ENCODE data around the gene VAMP5. TPM values are rescaled to one million over a fixed set of nuclear protein-coding genes. Genes with fewer than 3 reads are reported as not detected.

VAMP5 gene
- total RNA-seq, 3 donors from 2014 or later: 7.3 to 12.1 (median 9.3) TPM

DNA sequence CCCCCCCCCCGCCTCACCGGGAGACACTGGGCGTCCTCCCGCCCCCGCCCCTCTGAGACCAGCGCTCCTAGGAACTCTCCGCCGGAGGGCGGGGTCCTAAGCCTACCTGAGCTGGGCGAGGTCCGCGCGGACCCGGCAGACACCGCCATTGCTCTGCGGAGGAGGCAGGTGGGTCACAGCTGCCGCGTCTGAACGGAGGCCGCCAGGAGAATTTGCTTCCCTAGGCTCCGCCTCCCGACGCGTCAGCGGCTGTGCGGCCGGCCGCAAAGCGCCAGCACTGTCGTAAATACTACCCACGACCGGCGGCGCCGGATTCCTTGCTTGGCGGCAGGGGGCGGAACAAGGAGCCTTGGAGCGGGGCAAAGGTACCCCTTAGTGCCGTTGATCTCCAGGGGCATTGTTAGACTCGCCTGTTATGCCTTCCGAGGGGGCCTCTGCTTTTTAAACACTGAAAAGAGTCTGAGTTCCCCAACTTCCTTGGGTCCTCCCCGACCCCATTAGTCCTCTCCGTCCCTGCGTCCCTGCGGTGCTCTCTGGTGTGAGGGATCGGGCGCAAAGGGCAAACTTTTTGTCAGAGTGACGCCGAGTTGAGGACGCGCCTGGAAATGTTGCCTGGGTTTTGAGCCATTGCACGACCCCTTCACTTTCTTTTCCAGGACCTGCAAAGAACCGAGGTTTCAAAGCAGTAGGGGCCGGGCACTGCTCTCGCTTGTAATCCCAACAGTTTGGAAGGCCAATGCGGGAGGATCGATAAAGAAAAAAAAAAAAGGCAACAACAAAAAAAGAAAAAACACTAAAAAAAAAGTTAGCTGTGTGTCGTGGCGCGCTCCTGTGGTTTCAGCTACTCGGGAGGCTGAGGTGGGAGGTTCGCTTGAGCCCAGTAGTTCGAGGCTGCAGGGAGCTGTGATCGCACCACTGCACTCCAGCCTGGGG is 22.7 kb upstream of the VAMP5 start, which contains the start of gene GGCX:
GGCX (minus strand) TSS at position 214 of the 933 bp plus-strand sequence; CDS start at position 149, 65 bp downstream.
- Mint-ChIP-seq H3K4me3 (peak within 1 kb of the TSS; percentile 97), H3K36me3 (ENCODE audit: insufficient read depth) (peaks cover 8% of the 10 kb centered on the region), H3K4me1 (ENCODE audit: low read depth) (peaks cover 26% of the 10 kb centered on the region), H3K27me3 (ENCODE audit: low read depth) (no peaks in the 10 kb centered on the region), H3K9me3 (no peaks in the 10 kb centered on the region)
- peak; percentile 96 for ATAC-seq
- peak; percentile 93 for DNase-seq

DNA sequence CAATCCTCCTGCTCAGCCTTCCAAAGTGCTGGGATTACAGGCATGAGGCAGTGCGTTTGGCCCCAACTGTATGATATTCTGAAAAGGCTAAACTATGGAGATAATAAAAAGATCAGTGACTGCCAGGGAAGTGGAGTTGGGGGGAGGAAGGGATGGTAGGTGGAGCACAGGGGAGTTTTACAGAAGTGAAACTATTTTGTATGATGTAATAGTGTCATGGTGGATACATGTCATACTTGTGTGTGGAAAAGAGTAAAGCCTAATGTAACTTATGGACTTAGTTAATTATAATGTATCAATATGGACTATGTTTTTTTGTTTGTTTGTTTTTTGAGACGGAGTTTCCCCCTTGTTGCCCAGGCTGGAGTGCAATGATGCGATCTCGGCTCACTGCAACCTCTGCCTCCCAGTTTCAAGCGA is 20.1 kb upstream of the VAMP5 start:
- Mint-ChIP-seq H3K36me3 (ENCODE audit: insufficient read depth) (no peaks in the 10 kb centered on the region), H3K27me3 (ENCODE audit: low read depth) (no peaks in the 10 kb centered on the region), H3K4me3 (no peak overlapping the region), H3K9me3 (no peaks in the 10 kb centered on the region), H3K4me1 (ENCODE audit: low read depth) (peaks cover 25% of the 10 kb centered on the region)
- DNase-seq: no peak
- no peak for ATAC-seq

DNA sequence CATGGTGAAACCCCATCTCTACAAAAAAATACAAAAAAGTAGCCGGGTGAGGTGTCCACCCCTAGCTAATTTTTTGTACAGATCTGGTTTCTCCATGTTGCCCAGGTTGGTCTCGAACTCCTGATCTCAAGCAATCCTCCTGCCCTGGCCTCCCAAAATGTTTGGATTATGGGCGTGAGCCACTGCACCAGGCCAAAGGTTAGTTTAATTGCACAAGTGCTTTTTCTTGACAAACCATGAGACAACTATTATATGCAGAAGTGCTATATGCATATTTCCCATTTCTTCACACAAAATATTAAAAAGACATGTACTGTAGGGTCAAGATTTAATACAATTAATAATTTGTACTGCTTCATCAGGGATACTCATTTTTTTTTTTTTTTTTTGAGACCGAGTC is 18.0 kb upstream of the VAMP5 start:
- Mint-ChIP-seq H3K27me3 (ENCODE audit: low read depth) (no peaks in the 10 kb centered on the region), H3K36me3 (ENCODE audit: insufficient read depth) (no peaks in the 10 kb centered on the region), H3K4me3 (no peak overlapping the region), H3K9me3 (no peaks in the 10 kb centered on the region), H3K4me1 (ENCODE audit: low read depth) (peaks cover 9% of the 10 kb centered on the region)
- DNase-seq (no peak), ATAC-seq (no peak)

DNA sequence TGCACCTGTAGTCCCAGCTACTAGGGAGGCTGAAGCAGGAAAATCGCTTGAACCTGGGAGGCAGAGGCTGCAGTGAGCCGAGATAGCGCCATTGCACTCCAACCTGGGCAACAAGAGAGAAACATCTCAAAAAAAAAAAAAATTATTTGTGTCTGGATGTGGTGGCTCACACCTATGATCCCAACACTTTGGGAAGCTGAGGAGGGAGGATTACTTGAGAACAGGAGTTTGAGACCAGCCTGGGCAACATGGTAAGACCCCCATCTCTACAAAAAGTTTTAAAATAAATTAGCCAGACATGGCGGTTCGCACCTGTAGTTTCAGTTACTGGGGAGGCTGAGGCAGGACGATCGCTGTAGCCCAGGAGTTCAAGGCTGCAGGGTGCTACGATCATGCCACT is 8.5 kb upstream of the VAMP5 start:
- no peak for ATAC-seq
- Mint-ChIP-seq H3K27me3 (ENCODE audit: low read depth) (no peaks in the 10 kb centered on the region), H3K9me3 (no peaks in the 10 kb centered on the region), H3K4me1 (ENCODE audit: low read depth) (peaks cover 24% of the 10 kb centered on the region), H3K4me3 (no peak overlapping the region), H3K36me3 (ENCODE audit: insufficient read depth) (no peaks in the 10 kb centered on the region)
- no peak for DNase-seq

DNA sequence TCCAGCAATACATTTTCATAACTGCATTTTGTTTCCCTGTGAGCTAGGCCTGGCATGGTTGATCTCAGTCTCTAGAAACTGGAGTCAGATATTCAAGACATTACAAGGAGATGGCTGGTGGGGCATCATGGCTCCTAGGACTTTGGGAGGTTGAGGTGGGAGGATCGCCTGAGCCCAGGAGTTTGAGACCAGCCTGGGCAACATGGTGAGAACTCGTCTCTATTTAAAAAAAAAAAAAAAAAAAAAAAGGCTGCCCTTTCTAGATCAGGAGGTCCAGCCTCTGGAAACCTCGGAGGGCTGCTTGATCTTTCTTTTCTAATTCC is 7.2 kb upstream of the VAMP5 start:
- Mint-ChIP-seq H3K4me3 (peak overlapping the region; percentile 94), H3K9me3 (no peaks in the 10 kb centered on the region), H3K4me1 (ENCODE audit: low read depth) (peaks cover 28% of the 10 kb centered on the region), H3K27me3 (ENCODE audit: low read depth) (no peaks in the 10 kb centered on the region), H3K36me3 (ENCODE audit: insufficient read depth) (peaks cover 7% of the 10 kb centered on the region)
- ATAC-seq (no peak), DNase-seq (no peak)

DNA sequence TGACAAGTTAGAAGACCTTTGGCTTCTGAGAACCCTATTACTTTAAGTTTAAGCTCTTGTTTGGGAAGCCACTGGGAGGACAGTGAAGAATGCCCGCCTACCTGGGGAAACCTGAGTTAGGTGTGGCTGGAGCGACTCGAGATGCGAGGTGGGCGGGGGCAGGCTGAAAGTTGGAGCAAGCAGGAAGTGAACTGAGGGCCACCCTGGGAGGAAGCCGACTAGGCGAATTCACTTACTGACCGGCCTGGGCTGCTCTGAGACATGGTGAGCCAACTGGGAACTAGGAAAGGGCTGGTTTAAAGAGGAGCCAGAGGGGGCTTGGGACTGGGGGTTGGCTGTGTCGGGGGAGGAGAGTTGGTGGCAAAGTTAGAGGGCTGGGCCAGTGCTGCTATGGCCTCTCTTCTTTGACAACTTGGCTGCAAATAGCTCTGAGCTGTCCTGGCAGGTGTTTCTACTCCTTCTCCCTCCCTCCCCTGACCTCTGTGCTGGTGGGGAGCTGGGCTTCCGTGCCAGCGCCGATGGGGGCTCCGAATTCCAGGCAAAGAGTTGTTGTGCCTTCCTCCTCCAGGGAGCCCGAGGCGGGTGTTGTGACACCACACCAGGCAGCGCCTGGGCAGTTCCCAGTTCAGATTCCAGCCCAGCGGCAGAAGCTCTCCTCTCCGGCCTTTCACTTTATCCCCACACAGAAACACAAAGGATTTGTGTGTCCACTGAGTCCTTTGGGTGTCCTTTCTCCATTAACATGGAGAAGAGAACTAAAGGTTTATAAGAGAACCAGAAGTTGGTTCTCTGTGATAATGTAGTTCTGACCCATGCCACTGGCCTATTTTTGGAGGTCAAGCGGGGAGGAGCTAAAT is 6.6 kb upstream of the VAMP5 start, which contains the start of gene VAMP8:
VAMP8 (plus strand) TSS at position 201 of the 857 bp plus-strand sequence; CDS start at position 262, 61 bp downstream.
- DNase-seq: peak; percentile 51
- H3K36me3 Mint-ChIP-seq (ENCODE audit: insufficient read depth): peaks cover 12% of the 10 kb centered on the region

DNA sequence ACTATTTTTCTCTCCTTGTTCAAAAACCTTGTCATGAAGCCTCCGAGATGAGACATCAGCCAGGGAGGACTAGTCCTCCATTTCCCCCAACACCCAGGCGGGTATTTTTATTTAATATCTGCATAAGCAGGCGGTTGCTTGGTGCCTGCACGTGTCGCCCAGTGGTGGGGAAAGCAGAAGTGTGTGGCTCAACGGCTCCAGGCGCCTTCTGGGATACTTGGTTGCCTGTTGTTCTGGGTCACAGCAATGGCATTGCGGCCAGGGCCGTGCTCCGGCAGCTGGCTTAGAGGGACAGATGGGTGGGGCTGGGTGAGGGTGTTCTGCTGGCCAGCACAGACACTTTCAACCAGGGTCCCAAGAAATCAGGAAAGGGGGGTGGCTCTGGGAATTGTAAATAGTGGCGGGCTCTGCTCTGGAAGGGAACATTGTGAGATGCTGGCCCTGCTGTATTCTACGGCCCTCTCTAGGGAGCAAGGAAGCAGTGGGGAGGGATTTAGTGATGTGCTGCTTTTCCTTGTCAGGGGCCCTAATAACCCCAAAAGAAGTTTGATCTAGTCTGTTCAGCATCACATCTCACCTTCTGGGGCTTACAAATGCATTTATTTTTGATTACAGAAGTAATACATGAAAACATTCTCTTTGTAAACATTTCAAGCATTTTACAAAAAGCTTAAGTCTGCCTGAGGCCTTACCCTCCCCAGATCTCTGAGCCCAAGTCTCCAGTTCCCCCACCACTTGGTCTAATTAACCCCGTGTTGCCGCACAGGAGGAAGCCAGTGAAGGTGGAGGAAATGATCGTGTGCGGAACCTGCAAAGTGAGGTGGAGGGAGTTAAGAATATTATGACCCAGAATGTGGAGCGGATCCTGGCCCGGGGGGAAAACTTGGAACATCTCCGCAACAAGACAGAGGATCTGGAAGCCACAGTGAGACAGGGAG is 5.7 kb upstream of the VAMP5 start:
- DNase-seq: no peak
- peak overlapping the region; percentile 94 for H3K4me3 Mint-ChIP-seq
- H3K27me3 Mint-ChIP-seq (ENCODE audit: low read depth): no peaks in the 10 kb centered on the region
- peak; percentile 54 to 57 for ATAC-seq
- H3K9me3 Mint-ChIP-seq: no peaks in the 10 kb centered on the region
- H3K36me3 Mint-ChIP-seq (ENCODE audit: insufficient read depth): peaks cover 12% of the 10 kb centered on the region
- peaks cover 37% of the 10 kb centered on the region for H3K4me1 Mint-ChIP-seq (ENCODE audit: low read depth)

More for the DNA sequence above, 6.6 kb upstream of the VAMP5 start, which contains the start of gene VAMP8:
- Mint-ChIP-seq H3K4me1 (ENCODE audit: low read depth) (peaks cover 32% of the 10 kb centered on the region), H3K4me3 (peak within 1 kb of the TSS; percentile 94), H3K9me3 (no peaks in the 10 kb centered on the region), H3K27me3 (ENCODE audit: low read depth) (no peaks in the 10 kb centered on the region)
- ATAC-seq: peak; percentile 77 to 79

DNA sequence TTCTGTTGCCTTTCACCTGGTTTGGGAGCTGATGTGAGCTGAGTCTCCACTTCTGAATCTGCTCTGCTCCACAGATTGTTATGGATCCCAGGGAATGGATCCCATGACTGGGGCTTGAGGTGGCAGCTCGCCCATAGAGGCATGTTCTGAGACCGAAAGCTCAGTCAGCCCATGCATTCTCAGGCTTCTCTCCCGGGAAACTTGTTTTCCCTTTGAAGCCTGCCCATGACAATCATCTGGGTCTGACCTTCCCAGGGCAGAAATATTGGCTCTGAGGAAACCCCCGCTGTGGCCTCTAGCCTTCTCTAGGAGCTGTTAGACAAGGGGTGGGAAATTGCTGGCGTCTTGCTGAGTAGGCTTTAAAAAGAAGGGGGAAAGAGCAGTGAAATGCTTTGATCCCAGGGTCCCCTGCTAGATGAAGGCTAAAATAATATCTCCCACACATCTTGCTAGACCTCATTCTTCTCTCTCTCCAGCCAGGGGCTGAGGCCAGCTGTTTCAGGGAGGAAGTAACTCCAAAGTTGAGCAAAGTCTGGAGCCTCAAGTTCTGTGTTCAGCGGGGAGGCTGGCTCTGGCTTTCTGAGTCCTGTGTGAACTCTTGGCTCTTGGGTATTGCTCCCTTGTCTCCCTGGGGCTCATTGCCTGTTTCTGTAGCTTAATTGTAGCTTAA is 4.8 kb upstream of the VAMP5 start:
- ATAC-seq (no peak), DNase-seq (no peak)
- Mint-ChIP-seq H3K4me1 (ENCODE audit: low read depth) (peaks cover 43% of the 10 kb centered on the region), H3K27me3 (ENCODE audit: low read depth) (no peaks in the 10 kb centered on the region), H3K4me3 (peak overlapping the region; percentile 94), H3K36me3 (ENCODE audit: insufficient read depth) (peaks cover 12% of the 10 kb centered on the region), H3K9me3 (no peaks in the 10 kb centered on the region)

DNA sequence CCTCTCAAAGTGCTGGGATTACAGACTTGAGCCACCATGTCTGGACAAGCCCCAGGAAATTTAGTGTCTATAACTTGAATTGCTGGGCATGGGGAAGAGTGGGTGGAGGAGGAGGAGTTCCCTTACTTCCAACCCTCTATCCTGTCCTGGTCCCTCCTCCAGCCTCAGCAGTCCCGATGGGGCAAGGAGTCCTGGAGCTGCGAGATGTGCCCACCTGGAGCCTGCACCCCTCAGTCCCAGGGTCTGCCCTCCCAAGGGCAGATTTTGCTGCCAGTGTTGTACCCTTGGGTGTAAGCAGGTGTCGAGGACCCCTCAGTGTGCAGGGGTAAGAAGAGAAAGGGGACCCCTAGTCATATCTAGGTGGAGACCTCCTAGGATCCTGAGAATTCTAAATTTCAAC is 4.0 kb upstream of the VAMP5 start:
- H3K4me3 Mint-ChIP-seq: no peak overlapping the region
- no peaks in the 10 kb centered on the region for H3K27me3 Mint-ChIP-seq (ENCODE audit: low read depth)
- peaks cover 48% of the 10 kb centered on the region for H3K4me1 Mint-ChIP-seq (ENCODE audit: low read depth)
- H3K9me3 Mint-ChIP-seq: no peaks in the 10 kb centered on the region
- no peak for DNase-seq
- ATAC-seq: no peak
- peaks cover 12% of the 10 kb centered on the region for H3K36me3 Mint-ChIP-seq (ENCODE audit: insufficient read depth)

DNA sequence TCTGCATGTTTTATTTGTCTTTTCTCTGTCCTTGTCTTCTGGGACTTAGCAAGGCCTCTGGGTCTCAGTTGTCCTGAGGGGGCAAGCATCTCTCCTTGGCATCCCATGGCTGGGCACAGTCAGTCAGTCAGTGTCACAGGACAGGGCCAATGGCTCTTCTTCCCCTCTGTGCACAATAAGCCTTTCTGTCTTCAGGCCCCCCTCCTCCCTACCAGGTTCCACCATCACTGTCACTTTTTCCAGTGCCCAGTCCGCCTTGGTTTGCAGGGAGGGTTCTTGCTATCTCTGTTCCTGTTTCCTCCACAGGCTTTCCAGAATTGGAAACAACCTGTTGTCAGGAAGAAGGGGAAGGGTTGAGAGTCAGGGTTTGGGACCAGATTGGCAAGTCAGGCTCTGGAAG is 1.7 kb upstream of the VAMP5 start:
- ATAC-seq: no peak
- peak overlapping the region; percentile 24 for H3K4me3 Mint-ChIP-seq

DNA sequence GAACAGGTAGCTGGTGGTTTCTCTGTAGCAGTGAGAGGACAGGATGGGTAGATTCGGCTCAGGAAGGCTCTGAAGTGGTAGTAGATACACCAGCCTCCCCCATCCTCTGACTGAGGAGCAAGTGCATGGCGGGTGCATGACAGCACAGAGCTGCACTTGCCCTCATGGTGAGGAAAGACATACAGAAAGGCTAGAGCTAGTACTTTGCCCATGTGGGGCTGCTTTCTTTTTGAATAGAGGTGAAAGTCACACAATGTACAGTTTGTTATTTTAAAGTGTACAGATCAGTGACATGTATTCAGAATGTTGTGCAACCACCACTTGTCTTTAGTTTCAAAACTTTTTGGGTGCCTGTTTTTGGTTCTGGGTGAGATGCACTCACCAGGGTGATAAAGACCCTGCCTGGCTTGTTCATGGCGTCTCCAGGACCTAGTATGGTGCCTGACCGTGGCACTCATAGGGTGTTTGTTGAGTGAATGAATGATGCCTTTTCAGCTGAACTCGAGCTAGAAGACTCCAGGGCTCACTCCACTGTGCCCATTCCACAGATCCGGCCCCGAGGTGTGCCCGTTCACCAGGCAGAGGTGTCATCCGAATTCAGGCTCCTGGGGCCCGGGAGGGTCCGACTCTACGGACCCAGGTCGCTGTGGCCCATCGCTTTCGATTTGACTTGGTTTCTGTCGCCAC is 421 bp upstream of the VAMP5 start:
- Mint-ChIP-seq H3K4me1 (ENCODE audit: low read depth) (peaks cover 60% of the 10 kb centered on the region), H3K4me3 (peak overlapping the region; percentile 83), H3K27me3 (ENCODE audit: low read depth) (no peaks in the 10 kb centered on the region), H3K36me3 (ENCODE audit: insufficient read depth) (peaks cover 12% of the 10 kb centered on the region), H3K9me3 (no peaks in the 10 kb centered on the region)
- ATAC-seq (peak; percentile 51 to 57), DNase-seq (no peak)

More for the DNA sequence above, 1.7 kb upstream of the VAMP5 start:
- no peak for DNase-seq
- H3K27me3 Mint-ChIP-seq (ENCODE audit: low read depth): no peaks in the 10 kb centered on the region
- no peaks in the 10 kb centered on the region for H3K9me3 Mint-ChIP-seq
- peaks cover 12% of the 10 kb centered on the region for H3K36me3 Mint-ChIP-seq (ENCODE audit: insufficient read depth)
- peaks cover 61% of the 10 kb centered on the region for H3K4me1 Mint-ChIP-seq (ENCODE audit: low read depth)

DNA sequence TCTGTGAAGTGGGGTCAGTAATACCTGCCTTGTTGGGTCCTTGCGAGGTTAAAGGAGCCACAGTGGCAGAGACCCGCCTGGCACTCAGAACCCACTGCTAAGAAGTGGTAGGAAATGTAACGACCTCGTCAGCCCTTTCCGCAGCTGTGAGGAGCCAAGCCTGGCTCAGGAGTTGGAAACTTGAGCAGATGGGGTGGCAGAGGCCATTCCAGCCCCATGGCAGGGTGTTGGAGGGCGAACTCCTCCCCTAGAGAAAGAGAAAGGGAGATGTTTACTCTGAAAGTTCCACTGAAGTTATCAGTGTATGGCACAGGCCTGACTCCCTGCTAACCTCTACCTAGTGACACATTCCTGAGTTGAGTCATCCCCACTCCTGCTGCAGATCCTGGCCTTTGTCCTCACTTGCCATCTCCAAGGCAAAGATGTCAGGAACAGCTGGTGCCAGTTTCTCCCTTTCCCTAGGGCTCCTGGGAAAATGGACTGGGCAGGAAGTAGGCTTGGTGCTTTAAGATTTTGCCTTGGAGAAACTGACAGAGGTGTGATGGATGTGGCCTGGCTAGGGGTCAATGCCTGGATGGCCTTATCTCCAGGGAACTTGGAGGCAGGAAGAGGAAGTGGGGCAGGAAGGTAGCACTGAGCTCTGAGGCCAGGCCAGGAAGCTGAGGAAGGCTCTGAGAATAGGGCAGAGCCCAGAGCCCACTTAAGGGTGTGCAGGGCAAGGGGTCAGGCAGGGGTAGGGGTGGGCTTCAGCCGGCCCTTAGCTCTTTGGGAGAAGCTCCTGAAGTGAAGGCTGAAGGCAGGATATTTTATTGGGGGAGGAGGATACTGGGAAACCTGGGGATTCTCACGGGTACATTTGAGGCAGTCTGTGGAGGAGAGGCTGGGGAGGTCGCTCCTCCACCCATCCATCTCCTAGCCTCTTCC is 888 bp downstream of the VAMP5 start:
- Mint-ChIP-seq H3K9me3 (no peaks in the 10 kb centered on the region), H3K36me3 (ENCODE audit: insufficient read depth) (peaks cover 12% of the 10 kb centered on the region), H3K27me3 (ENCODE audit: low read depth) (no peaks in the 10 kb centered on the region), H3K4me3 (peak overlapping the region; percentile 84), H3K4me1 (ENCODE audit: low read depth) (peaks cover 49% of the 10 kb centered on the region)
- ATAC-seq (peak; percentile 79 to 82), DNase-seq (no peak)
